Hematopoietic multipotent progenitor cell (in vitro differentiated cells): Measurements from ENCODE around the gene RAB2B. TPM values are rescaled to one million over a fixed set of nuclear protein-coding genes. Genes with fewer than 3 reads are reported as not detected.
A peak's percentile ranks its signal among the peaks of the same experiment; 100 is the strongest.
"Not testable (repeated sequence)": the region's sequence is repeated elsewhere in the genome, so short reads cannot be mapped to it uniquely, and the experiment has no call there.

Experiments used
- DNase-seq, 3 donors: peaks; one replicate each; pipeline ENCODE4 v3.0.0-alpha.2; 2011 to 2015; ENCODE audit warnings: low read depth in 2 of 3, low spot score in 2 of 3
- total RNA-seq: library from RNA; depleted of rRNA; stranded (reverse); fragments of >200 nt; gene quantifications from one replicate; pipeline ENCODE4 v1.2.3, GENCODE V29; 2012

Gene RAB2B
- total RNA-seq, 1 donor, result 19.1 TPM

- no peak for DNase-seq
Observed at GRCh38 chr14:21494902-21495762, 18.4 kb upstream of the RAB2B start.

- no peak for DNase-seq
Observed at GRCh38 chr14:21486640-21487087, 9.9 kb upstream of the RAB2B start.

- DNase-seq, result no peak
Observed at GRCh38 chr14:21476523-21476924, 235 bp downstream of the RAB2B start.

- DNase-seq, result no peak
Observed at GRCh38 chr14:21475767-21476522, 814 bp downstream of the RAB2B start.

DNA sequence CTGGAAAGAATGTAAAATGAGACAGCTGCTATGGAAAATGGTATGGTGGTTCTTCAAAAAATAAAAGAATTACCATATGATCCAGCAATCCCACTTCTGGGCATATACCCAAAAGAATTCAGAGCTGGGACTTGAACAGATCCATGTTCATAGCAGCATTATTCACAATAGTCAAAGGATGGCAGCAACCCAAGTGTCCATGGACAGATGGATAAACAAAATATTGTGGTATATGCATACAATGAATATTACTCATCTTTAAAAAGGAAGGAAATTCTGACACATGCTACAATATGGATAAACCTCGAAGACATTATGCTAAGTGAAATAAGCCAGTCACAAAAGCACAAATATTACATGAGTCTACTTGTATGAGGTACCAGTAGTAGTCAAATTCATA is 9.1 kb downstream of the RAB2B start:
- DNase-seq, result no peak

DNA sequence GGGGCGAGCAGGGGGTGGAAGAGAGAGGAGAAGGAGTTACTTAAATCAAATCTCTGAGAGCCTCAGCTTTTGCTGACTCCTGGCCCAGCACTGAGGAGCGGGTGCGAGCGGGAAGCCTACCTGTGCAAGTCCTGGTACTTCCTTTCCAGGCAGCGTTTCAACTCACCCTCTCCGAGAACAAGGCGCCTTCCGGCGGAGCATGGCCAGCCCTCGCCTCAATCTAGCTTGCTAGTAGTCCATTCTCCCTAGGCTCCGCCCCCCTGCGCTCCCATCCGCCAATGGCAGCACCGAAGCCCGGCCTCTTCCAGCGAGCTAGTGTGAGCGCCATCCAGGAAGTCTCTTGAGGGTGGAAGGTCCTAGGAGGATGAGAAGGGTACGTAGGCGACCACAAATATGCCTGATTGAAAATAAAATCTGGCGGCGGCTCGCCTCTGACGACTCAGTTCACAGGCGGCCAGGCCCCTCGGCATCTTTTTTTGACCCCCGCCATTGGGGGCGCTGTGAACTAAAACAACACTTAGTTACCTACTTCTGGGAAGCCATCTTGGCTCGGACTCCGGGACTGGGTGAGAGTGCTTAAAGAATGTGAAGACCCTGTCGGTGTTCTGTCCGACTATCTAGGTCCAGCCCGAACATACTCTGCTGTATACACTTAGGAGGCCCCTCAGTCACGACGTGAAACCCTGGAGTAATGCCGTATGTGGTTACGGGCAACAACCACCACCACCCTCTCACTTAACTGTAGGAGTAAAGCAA is 20.7 kb downstream of the RAB2B start, which contains the start of gene CHD8:
CHD8 (minus strand) TSS at position 212 of the 756 bp plus-strand sequence. CDS start 24,480 bp downstream, outside the sequence.
- DNase-seq, result peak; percentile 92 to 100 (median 99)

DNA sequence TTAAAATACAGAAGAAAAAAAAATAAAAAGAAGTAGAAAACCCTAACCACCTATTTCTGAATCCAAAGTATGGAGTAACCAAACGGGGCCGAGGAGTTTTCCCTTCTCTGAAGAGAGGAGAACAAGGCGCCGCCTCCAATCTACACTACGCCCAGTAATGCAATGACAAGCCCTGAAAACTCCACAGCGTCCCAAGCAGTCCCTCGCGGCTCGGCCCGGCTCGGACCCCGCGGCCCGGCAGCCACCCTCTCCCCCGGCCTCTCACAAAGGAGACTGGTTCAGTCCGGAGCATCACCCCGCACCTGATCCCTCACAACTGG is 21.2 kb downstream of the RAB2B start:
- no peak for DNase-seq

DNA sequence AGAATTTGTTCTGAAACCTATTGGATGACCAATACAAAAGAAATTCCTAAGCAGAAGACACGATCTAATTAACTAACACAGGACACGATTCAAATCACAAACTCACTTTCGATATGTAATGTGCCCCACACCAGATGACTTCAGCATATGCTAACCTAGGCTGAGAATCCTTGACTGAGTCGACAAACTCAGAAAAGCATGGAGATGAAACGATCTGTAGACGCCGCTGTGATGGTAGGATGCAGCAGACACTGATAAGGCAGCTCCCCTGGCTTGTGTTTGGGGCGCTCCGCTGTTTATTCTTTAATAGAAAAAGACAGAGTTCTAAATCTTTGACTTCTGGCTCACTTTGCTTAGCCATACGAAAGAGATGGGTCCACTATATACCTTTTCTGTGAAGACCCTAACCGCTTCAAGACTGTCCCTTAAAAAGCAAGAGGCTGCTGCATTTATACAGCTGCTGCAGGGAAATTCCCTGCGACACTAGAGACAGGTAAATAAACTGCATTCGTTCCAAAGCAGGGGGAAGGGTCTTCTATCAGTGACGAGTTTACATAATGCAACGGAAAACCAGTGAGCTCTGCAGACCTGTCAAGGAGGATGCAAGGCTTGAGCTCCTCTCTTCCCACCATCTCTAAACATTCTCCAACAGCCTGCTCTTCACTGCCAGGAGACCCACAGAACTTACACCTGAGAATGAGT is 21.8 kb downstream of the RAB2B start:
- DNase-seq, result peak in 1 of 3 donors; percentile 24

DNA sequence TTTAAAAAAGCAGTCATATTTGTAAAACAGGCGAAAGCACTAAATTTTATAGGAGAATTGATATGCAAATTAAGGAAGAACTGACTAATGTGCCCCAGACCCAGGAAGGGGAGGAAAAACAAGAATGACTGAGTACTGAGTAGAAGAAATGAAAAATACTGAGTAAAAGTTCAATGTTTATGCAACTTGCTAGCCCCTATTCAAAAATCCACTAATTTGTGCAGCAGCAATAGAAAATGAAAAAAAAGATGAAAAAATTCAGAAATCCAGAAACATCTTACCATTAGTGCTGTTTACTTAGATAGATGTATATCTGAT is 26.9 kb downstream of the RAB2B start:
- DNase-seq, result no peak

GRCh38 chr14:21442657-21443056 is 34.1 kb downstream of the RAB2B start:
- DNase-seq, result not testable (repeated sequence)

GRCh38 chr14:21440859-21441258 is 35.9 kb downstream of the RAB2B start:
- peak in 1 of 3 donors; percentile 15 for DNase-seq

- peak; percentile 97 to 100 (median 99) for DNase-seq
Observed at GRCh38 chr14:21437063-21437901, 39.5 kb downstream of the RAB2B start.

DNA sequence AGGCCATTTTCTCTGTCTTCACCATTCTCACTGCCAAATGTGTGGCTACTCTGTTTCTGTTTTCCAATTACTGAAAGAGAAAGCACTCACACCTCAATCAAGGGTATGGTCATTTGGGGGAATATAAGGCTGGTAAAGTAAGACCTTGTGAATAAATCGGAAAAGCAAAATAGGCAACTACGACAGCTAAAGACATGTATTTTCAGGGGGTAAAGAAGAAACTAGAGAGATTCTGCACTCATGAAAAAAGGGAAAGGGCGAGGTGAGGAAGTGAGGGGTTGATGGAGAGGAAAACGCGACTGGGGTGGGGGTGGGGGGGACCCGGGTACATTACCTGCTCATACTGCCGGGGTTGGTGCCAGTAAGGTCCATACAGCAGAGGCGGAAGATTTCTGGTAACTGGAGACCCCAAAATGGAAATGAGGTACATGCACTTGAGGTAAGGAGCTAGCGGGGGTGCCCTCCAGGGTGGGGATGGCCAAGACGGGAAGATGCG is 40.1 kb downstream of the RAB2B start:
- no peak for DNase-seq

GRCh38 chr14:21431126-21431525 is 45.6 kb downstream of the RAB2B start:
- no peak for DNase-seq

DNA sequence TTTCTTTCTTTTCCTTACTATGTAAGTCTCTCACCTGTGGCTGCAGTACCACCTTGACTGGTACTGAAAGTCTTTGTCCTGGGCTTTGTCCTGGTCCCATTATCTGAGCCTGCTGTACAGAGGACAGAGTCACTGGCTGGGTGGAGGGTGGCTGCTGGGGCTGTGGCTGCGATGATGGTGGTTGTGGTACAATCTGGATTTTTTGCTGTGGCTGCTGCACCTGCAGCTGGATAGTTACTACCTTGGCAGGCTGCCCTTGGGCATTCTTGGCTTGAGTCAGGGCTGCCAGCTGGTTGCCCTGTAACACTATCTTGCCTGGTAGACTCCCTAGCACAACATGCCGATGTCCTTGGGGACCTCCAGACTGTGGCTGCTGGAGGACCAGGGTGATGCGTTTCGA is 47.8 kb downstream of the RAB2B start:
- DNase-seq, result no peak

- no peak for DNase-seq
Observed at GRCh38 chr14:21426692-21427091, 50.1 kb downstream of the RAB2B start.

DNA sequence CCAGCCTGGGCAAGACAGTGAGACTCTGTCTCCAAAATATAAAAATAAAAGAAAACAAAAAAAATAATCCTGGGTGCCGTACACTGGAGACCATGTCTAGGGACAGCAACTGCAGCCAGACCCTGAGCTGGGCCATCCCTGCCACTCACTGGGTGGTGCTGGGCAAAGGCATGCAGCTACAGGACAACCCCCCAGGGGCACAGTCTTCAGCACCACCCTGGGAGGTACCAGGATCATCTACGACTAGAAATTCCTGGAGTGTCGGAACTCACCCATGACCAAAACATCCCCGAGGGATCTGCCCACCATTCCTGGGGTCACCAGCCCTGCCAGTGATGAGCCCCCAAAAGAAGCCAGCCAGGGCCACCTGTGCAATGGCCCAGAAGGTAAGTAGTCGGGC is 57.2 kb downstream of the RAB2B start:
- DNase-seq, result no peak

- no peak for DNase-seq
Observed at GRCh38 chr14:21415329-21415728, 61.4 kb downstream of the RAB2B start.

- no peak for DNase-seq
Observed at GRCh38 chr14:21414137-21414631, 62.6 kb downstream of the RAB2B start.
